HepG2 (cell line): ENCODE data around the gene ANKRD22. TPM values are rescaled to one million over a fixed set of nuclear protein-coding genes. Genes with fewer than 3 reads are reported as not detected.
"Not testable (repeated sequence)": the region's sequence is repeated elsewhere in the genome, so short reads cannot be mapped to it uniquely, and the experiment has no call there.

Source experiments
- ATAC-seq: fragments of 200-7000 bp; cut with Tn5 transposase; 3 replicates; pipeline ENCODE4 v1.9.1; 2020; ENCODE audit warnings: mild to moderate bottlenecking, moderate library complexity
- BruUV-seq: library from RNA; stranded (reverse); fragments of 400-500 nt; replicated peaks from 2 replicates; lab custom pipeline; 2021; lab: Mats Ljungman, UMichigan
- CTCF ChIA-PET: fragments of 300-600 bp; formaldehyde crosslinking; extraction: SDS; loops from one replicate; lab custom pipeline; 2021; ENCODE audit warnings: low total read pairs, inconsistent platforms, low intra/inter-chr PET ratio; lab: Yijun Ruan, JAX
- POLR2A ChIA-PET: fragments of 350-600 bp; sonication (Branson Sonifier 250); formaldehyde crosslinking; loops from one replicate; lab custom pipeline; 2020; ENCODE audit warnings: antibody characterized with exemption, inconsistent platforms; lab: Yijun Ruan, JAX
- DNase-seq: peaks from one replicate; pipeline ENCODE4 v3.0.0-alpha.2; 2015; ENCODE audit warnings: low spot score
- FAIRE-seq: peaks from 3 replicates; lab custom pipeline; 2011; peaks lifted over from hg19 to GRCh38; lab: Jason Lieb, UNC
- H2AFZ ChIP-seq: one replicate; pipeline ENCODE4 v1.6.1; 2011; ENCODE audit warnings: low read length, inconsistent platforms
- H3K27ac ChIP-seq: fragments of 300-600 bp; 3 replicates; pipeline ENCODE4 v1.8.0; 2011; ENCODE audit warnings: mixed run types, mild to moderate bottlenecking, mixed read lengths, low read length, inconsistent platforms; ENCODE audit not compliant: insufficient read depth; ENCODE audit errors: extremely low read length
- H3K27me3 ChIP-seq, 2 experiments: fragments of 200-600 bp in 1 of 2; 2 replicates in 1 of 2; 3 replicates in 1 of 2; pipeline versions ENCODE4 v1.6.0 to v1.8.0; 2011; ENCODE audit warnings: low read length in 2 of 2, mild to moderate bottlenecking in 2 of 2, moderate library complexity in 2 of 2, inconsistent platforms in 1 of 2; ENCODE audit not compliant: insufficient read depth in 2 of 2, control insufficient read depth in 1 of 2
- H3K36me3 ChIP-seq, 2 experiments: fragments of 200-600 bp in 1 of 2; replicated peaks in 1 of 2; 2 replicates in 1 of 2; 3 replicates in 1 of 2; pipeline versions ENCODE4 v1.5.1 to v1.8.0; 2011; ENCODE audit warnings: low read length in 2 of 2, inconsistent platforms in 1 of 2; ENCODE audit not compliant: insufficient read depth in 2 of 2, control insufficient read depth in 1 of 2
- H3K4me1 ChIP-seq: 2 replicates; pipeline ENCODE4 v1.5.1; 2012; ENCODE audit warnings: low read length, inconsistent platforms; ENCODE audit not compliant: insufficient read depth
- H3K4me2 ChIP-seq: 2 replicates; pipeline ENCODE4 v1.6.0; 2011; ENCODE audit warnings: low read depth, low read length, inconsistent platforms
- H3K4me3 ChIP-seq, 3 experiments: fragments of 200-600 bp in 1 of 3; sonication (generic), shearing (Covaris generic) in 1 of 3; replicated peaks in 1 of 3; 2 replicates each; pipeline ENCODE4 v1.5.1; 2011 to 2016; ENCODE audit warnings: low read length in 3 of 3, inconsistent platforms in 2 of 3, low read depth in 2 of 3, mild to moderate bottlenecking in 2 of 3, control low read depth in 1 of 3, mixed read lengths in 1 of 3; ENCODE audit not compliant: insufficient read depth in 1 of 3
- H3K79me2 ChIP-seq: one replicate; pipeline ENCODE4 v1.6.1; 2011; ENCODE audit warnings: low read length, inconsistent platforms; ENCODE audit not compliant: insufficient read depth
- H3K9ac ChIP-seq: 2 replicates; pipeline ENCODE4 v1.6.0; 2011; ENCODE audit warnings: mild to moderate bottlenecking, low read depth, low read length, inconsistent platforms; ENCODE audit not compliant: insufficient read depth
- H3K9me3 ChIP-seq: 2 replicates; pipeline ENCODE4 v1.5.1; 2012; ENCODE audit warnings: mild to moderate bottlenecking, low read length
- H4K20me1 ChIP-seq: 2 replicates; pipeline ENCODE4 v1.6.0; 2011; ENCODE audit warnings: inconsistent platforms, mild to moderate bottlenecking, low read length, moderate library complexity; ENCODE audit not compliant: insufficient read depth
- DNMT1 ChIP-seq: sonication (generic); formaldehyde crosslinking; IDR thresholded peaks from 2 replicates; pipeline ENCODE4 v1.5.1; 2020; ENCODE audit warnings: mild to moderate bottlenecking, missing genetic modification reagents
- GTF3A ChIP-seq: sonication (generic); formaldehyde crosslinking; conservative IDR thresholded peaks from 2 replicates; pipeline ENCODE4 v1.4.0; 2020; ENCODE audit warnings: mild to moderate bottlenecking, missing genetic modification reagents
- SOX5 ChIP-seq: IDR thresholded peaks from 2 replicates; pipeline ENCODE4 v1.6.1; 2016; ENCODE audit warnings: borderline replicate concordance
- SSRP1 ChIP-seq: IDR thresholded peaks from 2 replicates; pipeline ENCODE4 v1.6.1; 2016; ENCODE audit warnings: control low read depth
- TBX2 ChIP-seq: sonication (generic); formaldehyde crosslinking; IDR thresholded peaks from 2 replicates; pipeline ENCODE4 v1.5.0; 2020; ENCODE audit warnings: missing genetic modification reagents, mild to moderate bottlenecking, borderline replicate concordance
- ZNF333 ChIP-seq: sonication (generic); formaldehyde crosslinking; IDR thresholded peaks from 2 replicates; pipeline ENCODE4 v1.4.0; 2020; ENCODE audit warnings: mild to moderate bottlenecking, missing genetic modification reagents, borderline replicate concordance
- ZNF337 ChIP-seq: sonication (generic); formaldehyde crosslinking; IDR thresholded peaks from 2 replicates; pipeline ENCODE4 v1.5.1; 2020; ENCODE audit warnings: missing genetic modification reagents, low read depth, mild to moderate bottlenecking, borderline replicate concordance
- ZNF549 ChIP-seq: sonication (generic); formaldehyde crosslinking; IDR thresholded peaks from 2 replicates; pipeline ENCODE4 v1.5.0; 2020; ENCODE audit warnings: missing genetic modification reagents
- ZNF570 ChIP-seq: sonication (generic); formaldehyde crosslinking; IDR thresholded peaks from 2 replicates; pipeline ENCODE4 v1.4.0; 2020; ENCODE audit warnings: mild to moderate bottlenecking, missing genetic modification reagents, borderline replicate concordance
- ZNF639 ChIP-seq: conservative IDR thresholded peaks from 2 replicates; pipeline ENCODE4 v1.6.1; 2018; ENCODE audit warnings: missing genetic modification reagents
- ZNF720 ChIP-seq: sonication (generic); formaldehyde crosslinking; IDR thresholded peaks from 2 replicates; pipeline ENCODE4 v1.4.0; 2020; ENCODE audit warnings: missing genetic modification reagents
- ZNF878 ChIP-seq: sonication (generic); formaldehyde crosslinking; IDR thresholded peaks from 2 replicates; pipeline ENCODE4 v1.8.1; 2023; ENCODE audit warnings: mild to moderate bottlenecking, missing genetic modification reagents, moderate library complexity
- WGBS: methylation state at CpG from one replicate; pipeline ENCODE4 v1.1.6; 2017; ENCODE audit warnings: low lambda C conversion rate; 5-methylcytosine and 5-hydroxymethylcytosine counted together
- in situ Hi-C: cut with HindIII; loops from 2 replicates; pipeline ENCODE4 v1.10.0; 2017; ENCODE audit warnings: low pct_unique_long_range_greater_than_20kb; ENCODE audit not compliant: extremely low pct_ligation_motif_present
- intact Hi-C: fragments of 100-400 bp; cut with micrococcal nuclease; formaldehyde crosslinking; loops from one replicate; pipeline ENCODE4 v1.10.0; 2022; ENCODE audit not compliant: unreplicated experiment
- polyA plus RNA-seq, 8 experiments: library from polyadenylated mRNA; depleted of rRNA in 3 of 8; stranded (reverse) in 7 of 8; unstranded in 1 of 8; fragments of >200 nt; fragmentation: Illumina TruSeq in 4 of 8; extraction: Trizol in 4 of 8; gene quantifications; 2 replicates each; pipeline versions ENCODE4 v1.2.1 to v1.2.3, GENCODE V29; 2011 to 2016; ENCODE audit warnings: low read depth in 4 of 8, missing spikeins in 1 of 8, mixed read lengths in 1 of 8; ENCODE audit not compliant: insufficient read depth in 1 of 8
- total RNA-seq, 5 experiments: library from RNA; depleted of rRNA; stranded (reverse); fragments of >200 nt; fragmentation: Illumina TruSeq; extraction: Trizol; gene quantifications; 2 replicates each; pipeline ENCODE4 v1.2.3, GENCODE V29; 2016; ENCODE audit warnings: low read depth in 1 of 5
- TF ChIP-seq, protein P1 (sequence below): sonication (generic); formaldehyde crosslinking; IDR thresholded peaks from 2 replicates; pipeline ENCODE4 v1.5.1; 2020; ENCODE audit warnings: mild to moderate bottlenecking, missing genetic modification reagents, borderline replicate concordance

Gene ANKRD22
- total and polyA plus RNA-seq, 2 of the 13 experiments (the other 11 are each of a cell fraction or from before 2014, with no cell fraction given) = not detected

- CTCF ChIA-PET, H3K4me1 ChIP-seq, intact Hi-C loops, H3K27me3 ChIP-seq, H3K27ac ChIP-seq, H3K79me2 ChIP-seq, H4K20me1 ChIP-seq, H3K4me3 ChIP-seq, H2AFZ ChIP-seq, DNase-seq, FAIRE-seq, H3K9ac ChIP-seq, H3K9me3 ChIP-seq, BruUV-seq, H3K36me3 ChIP-seq, POLR2A ChIA-PET, ATAC-seq, H3K4me2 ChIP-seq: not testable (repeated sequence)
- in situ Hi-C loops = loop anchor here (5.0 to 25.0 kb wide), 2 partner anchors 100 to 375 kb away; partner anchors contain the start of gene CH25H
Observed at GRCh38 chr10:88837632-88838031, 14.0 kb downstream of the ANKRD22 start.

GRCh38 chr10:88835910-88836221 lies 15.8 kb downstream of the ANKRD22 start:
- Histone ChIP-seq H3K4me2 (no peak overlapping the region), H3K4me3 (no peak overlapping the region), H3K36me3 (no peaks in the 10 kb centered on the region), H3K9ac (no peak overlapping the region), H2AFZ (no peak overlapping the region), H4K20me1 (no peaks in the 10 kb centered on the region), H3K27ac (no peak overlapping the region), H3K9me3 (no peaks in the 10 kb centered on the region), H3K4me1 (no peaks in the 10 kb centered on the region), H3K27me3 (no peaks in the 10 kb centered on the region; a peak in 1 of 5 replicates), H3K79me2 (no peaks in the 10 kb centered on the region)
- BruUV-seq = no TSS peak
- in situ Hi-C loops (loop anchor here (5.0 to 25.0 kb wide), 2 partner anchors 101 to 376 kb away; partner anchors contain the start of gene CH25H), intact Hi-C loops (loop anchor here (1.0 to 2.0 kb wide), 4 partner anchors 45 to 381 kb away; partner anchors contain the start of gene STAMBPL1)
- ChIA-PET POLR2A (no interaction called here), CTCF (interaction anchor here (2.2 kb wide), 1 partner anchor 97 kb away, joined by 45 read pairs; no protein-coding TSS in a partner anchor)
- no peak for FAIRE-seq
- DNase-seq = no peak
- ATAC-seq = no peak; the same call in 2 of the 3 replicates
- WGBS = 0% methylated on average over 2 of the region's 2 CpGs
- TF ChIP-seq, protein P1, sequence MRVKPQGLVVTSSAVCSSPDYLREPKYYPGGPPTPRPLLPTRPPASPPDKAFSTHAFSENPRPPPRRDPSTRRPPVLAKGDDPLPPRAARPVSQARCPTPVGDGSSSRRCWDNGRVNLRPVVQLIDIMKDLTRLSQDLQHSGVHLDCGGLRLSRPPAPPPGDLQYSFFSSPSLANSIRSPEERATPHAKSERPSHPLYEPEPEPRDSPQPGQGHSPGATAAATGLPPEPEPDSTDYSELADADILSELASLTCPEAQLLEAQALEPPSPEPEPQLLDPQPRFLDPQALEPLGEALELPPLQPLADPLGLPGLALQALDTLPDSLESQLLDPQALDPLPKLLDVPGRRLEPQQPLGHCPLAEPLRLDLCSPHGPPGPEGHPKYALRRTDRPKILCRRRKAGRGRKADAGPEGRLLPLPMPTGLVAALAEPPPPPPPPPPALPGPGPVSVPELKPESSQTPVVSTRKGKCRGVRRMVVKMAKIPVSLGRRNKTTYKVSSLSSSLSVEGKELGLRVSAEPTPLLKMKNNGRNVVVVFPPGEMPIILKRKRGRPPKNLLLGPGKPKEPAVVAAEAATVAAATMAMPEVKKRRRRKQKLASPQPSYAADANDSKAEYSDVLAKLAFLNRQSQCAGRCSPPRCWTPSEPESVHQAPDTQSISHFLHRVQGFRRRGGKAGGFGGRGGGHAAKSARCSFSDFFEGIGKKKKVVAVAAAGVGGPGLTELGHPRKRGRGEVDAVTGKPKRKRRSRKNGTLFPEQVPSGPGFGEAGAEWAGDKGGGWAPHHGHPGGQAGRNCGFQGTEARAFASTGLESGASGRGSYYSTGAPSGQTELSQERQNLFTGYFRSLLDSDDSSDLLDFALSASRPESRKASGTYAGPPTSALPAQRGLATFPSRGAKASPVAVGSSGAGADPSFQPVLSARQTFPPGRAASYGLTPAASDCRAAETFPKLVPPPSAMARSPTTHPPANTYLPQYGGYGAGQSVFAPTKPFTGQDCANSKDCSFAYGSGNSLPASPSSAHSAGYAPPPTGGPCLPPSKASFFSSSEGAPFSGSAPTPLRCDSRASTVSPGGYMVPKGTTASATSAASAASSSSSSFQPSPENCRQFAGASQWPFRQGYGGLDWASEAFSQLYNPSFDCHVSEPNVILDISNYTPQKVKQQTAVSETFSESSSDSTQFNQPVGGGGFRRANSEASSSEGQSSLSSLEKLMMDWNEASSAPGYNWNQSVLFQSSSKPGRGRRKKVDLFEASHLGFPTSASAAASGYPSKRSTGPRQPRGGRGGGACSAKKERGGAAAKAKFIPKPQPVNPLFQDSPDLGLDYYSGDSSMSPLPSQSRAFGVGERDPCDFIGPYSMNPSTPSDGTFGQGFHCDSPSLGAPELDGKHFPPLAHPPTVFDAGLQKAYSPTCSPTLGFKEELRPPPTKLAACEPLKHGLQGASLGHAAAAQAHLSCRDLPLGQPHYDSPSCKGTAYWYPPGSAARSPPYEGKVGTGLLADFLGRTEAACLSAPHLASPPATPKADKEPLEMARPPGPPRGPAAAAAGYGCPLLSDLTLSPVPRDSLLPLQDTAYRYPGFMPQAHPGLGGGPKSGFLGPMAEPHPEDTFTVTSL (CRISPR knock-in tag) = no peak
- TF ChIP-seq ZNF549 = no peak
- TF ChIP-seq ZNF570 (CRISPR knock-in tag) = no peak
- no peak for TF ChIP-seq ZNF337
- no peak for TF ChIP-seq DNMT1
- no peak for TF ChIP-seq ZNF878 (CRISPR knock-in tag)
- no peak for TF ChIP-seq TBX2 (CRISPR knock-in tag)
- no peak for TF ChIP-seq ZNF639 (CRISPR knock-in tag)
- no peak for TF ChIP-seq SOX5 (CRISPR knock-in tag)
- TF ChIP-seq GTF3A = no peak
- no peak for TF ChIP-seq ZNF333 (CRISPR knock-in tag)
- TF ChIP-seq ZNF720 (CRISPR knock-in tag) = no peak
- TF ChIP-seq SSRP1 (CRISPR knock-in tag) = no peak
